ENCODE results near the gene FOXC2. TPM values are rescaled to one million over a fixed set of nuclear protein-coding genes. Genes with fewer than 3 reads are reported as not detected.

Gene FOXC2
- total RNA-seq, 1 donor from 2014 or later: 77.8 TPM

GRCh38 chr16:86573215-86573614 is 6.6 kb downstream of the FOXC2 start:
- Mint-ChIP-seq H3K36me3 (ENCODE audit: low read depth) (peaks cover 35% of the 10 kb centered on the region), H3K4me3 (ENCODE audit: unreplicated experiment) (peak overlapping the region; percentile 91), H3K27me3 (ENCODE audit: low read depth) (no peaks in the 10 kb centered on the region), H3K9me3 (ENCODE audit: low read depth) (no peaks in the 10 kb centered on the region), H3K27ac (ENCODE audit: unreplicated experiment) (peak overlapping the region; percentile 99), H3K4me1 (ENCODE audit: low read depth) (peaks cover 71% of the 10 kb centered on the region)
- no peak for DNase-seq (ENCODE audit: low spot score)
- no peak for TF ChIP-seq CTCF (IDR thresholded peaks at IDR 0.05)

GRCh38 chr16:86573646-86574508 is 7.2 kb downstream of the FOXC2 start:
- Mint-ChIP-seq H3K27ac (ENCODE audit: unreplicated experiment) (peak overlapping the region; percentile 99), H3K27me3 (ENCODE audit: low read depth) (no peaks in the 10 kb centered on the region), H3K9me3 (ENCODE audit: low read depth) (no peaks in the 10 kb centered on the region), H3K36me3 (ENCODE audit: low read depth) (peaks cover 31% of the 10 kb centered on the region), H3K4me3 (ENCODE audit: unreplicated experiment) (peak overlapping the region; percentile 91), H3K4me1 (ENCODE audit: low read depth) (peaks cover 78% of the 10 kb centered on the region)
- no peak for TF ChIP-seq CTCF (IDR thresholded peaks at IDR 0.05)
- DNase-seq (ENCODE audit: low spot score): no peak

GRCh38 chr16:86574646-86575045 is 8.0 kb downstream of the FOXC2 start:
- Mint-ChIP-seq H3K36me3 (ENCODE audit: low read depth) (peaks cover 23% of the 10 kb centered on the region), H3K4me1 (ENCODE audit: low read depth) (peaks cover 81% of the 10 kb centered on the region), H3K27me3 (ENCODE audit: low read depth) (no peaks in the 10 kb centered on the region), H3K27ac (ENCODE audit: unreplicated experiment) (peak overlapping the region; percentile 99), H3K4me3 (ENCODE audit: unreplicated experiment) (no peak overlapping the region), H3K9me3 (ENCODE audit: low read depth) (no peaks in the 10 kb centered on the region)
- DNase-seq (ENCODE audit: low spot score): no peak
- no peak for TF ChIP-seq CTCF (IDR thresholded peaks at IDR 0.05)

GRCh38 chr16:86575095-86575685 is 8.6 kb downstream of the FOXC2 start:
- peaks cover 86% of the 10 kb centered on the region for H3K4me1 Mint-ChIP-seq (ENCODE audit: low read depth)
- H3K36me3 Mint-ChIP-seq (ENCODE audit: low read depth): peaks cover 18% of the 10 kb centered on the region
- TF ChIP-seq CTCF (IDR thresholded peaks at IDR 0.05): no peak
- no peak for DNase-seq (ENCODE audit: low spot score)
- H3K27me3 Mint-ChIP-seq (ENCODE audit: low read depth): no peaks in the 10 kb centered on the region
- H3K4me3 Mint-ChIP-seq (ENCODE audit: unreplicated experiment): peak overlapping the region; percentile 96
- peak overlapping the region; percentile 99 for H3K27ac Mint-ChIP-seq (ENCODE audit: unreplicated experiment)
- H3K9me3 Mint-ChIP-seq (ENCODE audit: low read depth): no peaks in the 10 kb centered on the region

- Mint-ChIP-seq H3K4me3 (ENCODE audit: unreplicated experiment) (peak overlapping the region; percentile 96), H3K4me1 (ENCODE audit: low read depth) (peaks cover 92% of the 10 kb centered on the region), H3K36me3 (ENCODE audit: low read depth) (peaks cover 12% of the 10 kb centered on the region), H3K27me3 (ENCODE audit: low read depth) (no peaks in the 10 kb centered on the region), H3K27ac (ENCODE audit: unreplicated experiment) (peak overlapping the region; percentile 99), H3K9me3 (ENCODE audit: low read depth) (no peaks in the 10 kb centered on the region)
- peak; percentile 94 for TF ChIP-seq CTCF (IDR thresholded peaks at IDR 0.05)
- DNase-seq (ENCODE audit: low spot score): no peak
Measured at GRCh38 chr16:86575754-86576557, 9.3 kb downstream of the FOXC2 start.
